HG02642 (cell line): ENCODE measurements around the gene FAM32A.

Source experiments
- ATAC-seq: cut with Tn5 transposase; IDR thresholded peaks from one replicate; pipeline ENCODE4 v1.9.1; 2021; ENCODE audit warnings: mild to moderate bottlenecking; ENCODE audit not compliant: unreplicated experiment, poor library complexity

FAM32A gene

GRCh38 chr19:16200038-16201010, 15.1 kb downstream of the FAM32A start:
- no peak for ATAC-seq

GRCh38 chr19:16201011-16201391, 15.8 kb downstream of the FAM32A start:
- no peak for ATAC-seq

- ATAC-seq, result no peak
Measured at GRCh38 chr19:16202320-16203255, 17.4 kb downstream of the FAM32A start.

GRCh38 chr19:16203256-16204004, 18.2 kb downstream of the FAM32A start:
- ATAC-seq, result no peak

- no peak for ATAC-seq
Measured at GRCh38 chr19:16204005-16204294, 18.7 kb downstream of the FAM32A start.

- ATAC-seq, result no peak
Measured at GRCh38 chr19:16205205-16206045, 20.2 kb downstream of the FAM32A start.

GRCh38 chr19:16206046-16206605, 20.9 kb downstream of the FAM32A start:
- ATAC-seq, result no peak

- no peak for ATAC-seq
Measured at GRCh38 chr19:16206637-16207036, 21.4 kb downstream of the FAM32A start.

- ATAC-seq, result no peak
Measured at GRCh38 chr19:16207063-16207462, 21.9 kb downstream of the FAM32A start.

- ATAC-seq, result no peak
Measured at GRCh38 chr19:16207490-16208025, 22.3 kb downstream of the FAM32A start.

- no peak for ATAC-seq
Measured at GRCh38 chr19:16208064-16208759, 23.0 kb downstream of the FAM32A start.

GRCh38 chr19:16208847-16209665, 23.8 kb downstream of the FAM32A start:
- no peak for ATAC-seq

- ATAC-seq, result no peak
Measured at GRCh38 chr19:16210168-16210567, 25.0 kb downstream of the FAM32A start.

GRCh38 chr19:16213076-16213475, 27.9 kb downstream of the FAM32A start:
- ATAC-seq, result no peak

- no peak for ATAC-seq
Measured at GRCh38 chr19:16216744-16217670, 31.8 kb downstream of the FAM32A start.

- ATAC-seq, result no peak
Measured at GRCh38 chr19:16217716-16218451, 32.7 kb downstream of the FAM32A start.
